GM20000 (cell line): ENCODE measurements around the gene NPW.
"Not testable (repeated sequence)": the region's sequence is repeated elsewhere in the genome, so short reads cannot be mapped to it uniquely, and the experiment has no call there.

Experiments
- DNase-seq: peaks from one replicate; pipeline ENCODE4 v3.0.0; 2012; ENCODE audit warnings: low spot score
- CTCF ChIP-seq: IDR thresholded peaks from 2 replicates; pipeline ENCODE4 v1.5.1; 2012; ENCODE audit warnings: mild to moderate bottlenecking, control low read depth; ENCODE audit errors: extremely low read depth, missing control alignments

NPW gene

GRCh38 chr16:2032285-2033056, 12.9 kb downstream of the NPW start:
- no peak for TF ChIP-seq CTCF
- DNase-seq = peak; percentile 62

- TF ChIP-seq CTCF = no peak
- no peak for DNase-seq
Measured at GRCh38 chr16:2033057-2033908, 13.7 kb downstream of the NPW start.

- not testable (repeated sequence) for DNase-seq
Measured at GRCh38 chr16:2033909-2034695, 14.5 kb downstream of the NPW start.

- no peak for TF ChIP-seq CTCF
- DNase-seq = no peak
Measured at GRCh38 chr16:2034696-2035430, 15.3 kb downstream of the NPW start.

- DNase-seq = no peak
- TF ChIP-seq CTCF = no peak
Measured at GRCh38 chr16:2035431-2036199, 16.0 kb downstream of the NPW start.

- DNase-seq = no peak
- TF ChIP-seq CTCF = no peak
Measured at GRCh38 chr16:2036200-2036966, 16.8 kb downstream of the NPW start.
